ENCODE data around the gene BTG4. TPM values are rescaled to one million over a fixed set of nuclear protein-coding genes. Genes with fewer than 3 reads are reported as not detected.

The BTG4 gene
- polyA plus RNA-seq, 1 experiment: not detected

- Histone ChIP-seq H3K9me3 (ENCODE audit: control insufficient read depth, insufficient read depth, low read length) (no peaks in the 10 kb centered on the region), H3K4me3 (ENCODE audit: low read depth, low read length) (no peak overlapping the region), H3K27ac (ENCODE audit: low read depth, low read length) (no peak overlapping the region), H3K27me3 (ENCODE audit: control insufficient read depth, insufficient read depth, low read length) (no peaks in the 10 kb centered on the region)
- ChIA-PET POLR2A (no interaction called here), CTCF (no interaction called here)
- no peak for DNase-seq (ENCODE audit: low read depth, low spot score)
- TF ChIP-seq CTCF (IDR thresholded peaks at IDR 0.05; ENCODE audit: low read depth, low read length): no peak
These were observed 13.3 kb upstream of the BTG4 start for GRCh38 chr11:111525456-111525855.

GRCh38 chr11:111524056-111524455, 11.9 kb upstream of the BTG4 start:
- no peaks in the 10 kb centered on the region for H3K9me3 ChIP-seq (ENCODE audit: control insufficient read depth, insufficient read depth, low read length)
- TF ChIP-seq CTCF (IDR thresholded peaks at IDR 0.05; ENCODE audit: low read depth, low read length): no peak
- H3K27me3 ChIP-seq (ENCODE audit: control insufficient read depth, insufficient read depth, low read length): no peaks in the 10 kb centered on the region
- no peak for DNase-seq (ENCODE audit: low read depth, low spot score)
- H3K27ac ChIP-seq (ENCODE audit: low read depth, low read length): no peak overlapping the region
- CTCF ChIA-PET: interaction anchor here (0.6 kb wide), 1 partner anchor 1364 kb away, joined by 3 read pairs; no protein-coding TSS in a partner anchor
- POLR2A ChIA-PET: no interaction called here
- no peak overlapping the region for H3K4me3 ChIP-seq (ENCODE audit: low read depth, low read length)

GRCh38 chr11:111523343-111523742, 11.2 kb upstream of the BTG4 start:
- no peak overlapping the region for H3K27ac ChIP-seq (ENCODE audit: low read depth, low read length)
- TF ChIP-seq CTCF (IDR thresholded peaks at IDR 0.05; ENCODE audit: low read depth, low read length): no peak
- CTCF ChIA-PET: no interaction called here
- H3K9me3 ChIP-seq (ENCODE audit: control insufficient read depth, insufficient read depth, low read length): no peaks in the 10 kb centered on the region
- no peaks in the 10 kb centered on the region for H3K27me3 ChIP-seq (ENCODE audit: control insufficient read depth, insufficient read depth, low read length)
- no peak overlapping the region for H3K4me3 ChIP-seq (ENCODE audit: low read depth, low read length)
- no peak for DNase-seq (ENCODE audit: low read depth, low spot score)
- POLR2A ChIA-PET: no interaction called here

GRCh38 chr11:111522426-111522825, 10.2 kb upstream of the BTG4 start:
- no peak for DNase-seq (ENCODE audit: low read depth, low spot score)
- Histone ChIP-seq H3K9me3 (ENCODE audit: control insufficient read depth, insufficient read depth, low read length) (no peaks in the 10 kb centered on the region), H3K4me3 (ENCODE audit: low read depth, low read length) (no peak overlapping the region), H3K27me3 (ENCODE audit: control insufficient read depth, insufficient read depth, low read length) (no peaks in the 10 kb centered on the region), H3K27ac (ENCODE audit: low read depth, low read length) (no peak overlapping the region)
- CTCF ChIA-PET: no interaction called here
- TF ChIP-seq CTCF (IDR thresholded peaks at IDR 0.05; ENCODE audit: low read depth, low read length): no peak
- POLR2A ChIA-PET: no interaction called here

- POLR2A ChIA-PET: no interaction called here
- Histone ChIP-seq H3K27me3 (ENCODE audit: control insufficient read depth, insufficient read depth, low read length) (no peaks in the 10 kb centered on the region), H3K4me3 (ENCODE audit: low read depth, low read length) (no peak overlapping the region), H3K27ac (ENCODE audit: low read depth, low read length) (no peak overlapping the region), H3K9me3 (ENCODE audit: control insufficient read depth, insufficient read depth, low read length) (no peaks in the 10 kb centered on the region)
- no peak for DNase-seq (ENCODE audit: low read depth, low spot score)
- no peak for TF ChIP-seq CTCF (IDR thresholded peaks at IDR 0.05; ENCODE audit: low read depth, low read length)
- CTCF ChIA-PET: no interaction called here
These were observed 8.9 kb upstream of the BTG4 start for GRCh38 chr11:111521135-111521534.
